Measurements from ENCODE around the gene LRIG3. TPM values are rescaled to one million over a fixed set of nuclear protein-coding genes. Genes with fewer than 3 reads are reported as not detected.

LRIG3 gene
- total RNA-seq, 4 donors from 2014 or later = 163 to 222 (median 193) TPM

- WGBS, 2 donors = 61% methylated on average over 1 of the region's 1 CpG
- Histone ChIP-seq H3K4me1 (peaks cover 10 to 14% of the 10 kb centered on the region in 2 donors), H3K9me3 (no peaks in the 10 kb centered on the region), H3K27ac (no peak overlapping the region), H3K27me3 (no peaks in the 10 kb centered on the region), H3K36me3 (no peaks in the 10 kb centered on the region), H3K4me3 (replicated peaks in 1 of 3) (no peak overlapping the region)
- no peak for DNase-seq
- TF ChIP-seq POLR2A (IDR thresholded peaks at IDR 0.05) (no peak), CTCF (IDR thresholded peaks at IDR 0.05) (no peak)
- intact Hi-C loops (cut with DNase I) = no loop called here
Measured at GRCh38 chr12:58963844-58964243, 43.5 kb upstream of the LRIG3 start.

GRCh38 chr12:58961906-58962305 lies 41.6 kb upstream of the LRIG3 start:
- H3K4me3 ChIP-seq (replicated peaks in 1 of 3) = no peak overlapping the region
- H3K27ac ChIP-seq = no peak overlapping the region
- TF ChIP-seq CTCF (IDR thresholded peaks at IDR 0.05) (no peak), POLR2A (IDR thresholded peaks at IDR 0.05) (no peak)
- H3K27me3 ChIP-seq = no peaks in the 10 kb centered on the region
- H3K9me3 ChIP-seq = no peaks in the 10 kb centered on the region
- H3K4me1 ChIP-seq = peaks cover 0 to 7% of the 10 kb centered on the region in 2 donors
- H3K36me3 ChIP-seq = no peaks in the 10 kb centered on the region
- intact Hi-C loops (cut with DNase I) = no loop called here
- WGBS, 2 donors = 85 to 87% methylated on average over 4 of the region's 4 CpGs
- DNase-seq = no peak

- intact Hi-C loops (cut with DNase I) = no loop called here
- TF ChIP-seq CTCF (IDR thresholded peaks at IDR 0.05) (no peak), POLR2A (IDR thresholded peaks at IDR 0.05) (no peak)
- peaks cover 0 to 4% of the 10 kb centered on the region in 2 donors for H3K4me1 ChIP-seq
- no peaks in the 10 kb centered on the region for H3K36me3 ChIP-seq
- DNase-seq = no peak
- no peak overlapping the region for H3K4me3 ChIP-seq (replicated peaks in 1 of 3)
- WGBS, 2 donors = 69 to 71% methylated on average over 3 of the region's 3 CpGs
- H3K27ac ChIP-seq = no peak overlapping the region
- H3K9me3 ChIP-seq = no peaks in the 10 kb centered on the region
- no peaks in the 10 kb centered on the region for H3K27me3 ChIP-seq
Measured at GRCh38 chr12:58961166-58961565, 40.9 kb upstream of the LRIG3 start.

- Histone ChIP-seq H3K36me3 (no peaks in the 10 kb centered on the region), H3K4me3 (replicated peaks in 1 of 3) (no peak overlapping the region), H3K27me3 (no peaks in the 10 kb centered on the region), H3K9me3 (no peaks in the 10 kb centered on the region), H3K27ac (no peak overlapping the region), H3K4me1 (peaks cover 0 to 4% of the 10 kb centered on the region in 2 donors)
- WGBS, 2 donors = 92% methylated on average over 1 of the region's 1 CpG
- TF ChIP-seq CTCF (IDR thresholded peaks at IDR 0.05) (no peak), POLR2A (IDR thresholded peaks at IDR 0.05) (no peak)
- no peak for DNase-seq
- intact Hi-C loops (cut with DNase I) = no loop called here
Measured at GRCh38 chr12:58959639-58960300, 39.5 kb upstream of the LRIG3 start.

GRCh38 chr12:58957298-58957697 lies 37.0 kb upstream of the LRIG3 start:
- no peak for DNase-seq
- 82 to 88% methylated on average over 4 of the region's 4 CpGs for WGBS, 2 donors
- Histone ChIP-seq H3K9me3 (no peaks in the 10 kb centered on the region), H3K27ac (no peak overlapping the region), H3K36me3 (no peaks in the 10 kb centered on the region), H3K4me3 (replicated peaks in 1 of 3) (no peak overlapping the region), H3K4me1 (no peaks in the 10 kb centered on the region), H3K27me3 (no peaks in the 10 kb centered on the region)
- TF ChIP-seq CTCF (IDR thresholded peaks at IDR 0.05) (no peak), POLR2A (IDR thresholded peaks at IDR 0.05) (no peak)
- intact Hi-C loops (cut with DNase I) = no loop called here

All from thyroid gland (tissue), 4 donors.